Mucosa of rectum (tissue), 2 donors: ENCODE results near the gene AK5.

ENCODE experiments used
- H3K27ac ChIP-seq, 2 donors: one replicate each; pipeline ENCODE4 v1.7.0; 2013; ENCODE audit warnings: inconsistent platforms in 2 of 2, low read depth in 2 of 2, low read length in 2 of 2
- H3K27me3 ChIP-seq, 2 donors: one replicate each; pipeline ENCODE4 v1.7.0; 2013; ENCODE audit warnings: low read length in 2 of 2; ENCODE audit not compliant: control insufficient read depth in 2 of 2, insufficient read depth in 2 of 2
- H3K36me3 ChIP-seq, 2 donors: one replicate each; pipeline ENCODE4 v1.7.0; 2013; ENCODE audit warnings: low read length in 2 of 2; ENCODE audit not compliant: control insufficient read depth in 2 of 2, insufficient read depth in 2 of 2
- H3K4me1 ChIP-seq, 2 donors: one replicate each; pipeline ENCODE4 v1.7.0; 2013; ENCODE audit warnings: low read length in 2 of 2, mild to moderate bottlenecking in 1 of 2; ENCODE audit not compliant: control insufficient read depth in 2 of 2, insufficient read depth in 2 of 2
- H3K4me3 ChIP-seq, 2 donors: one replicate each; pipeline ENCODE4 v1.7.0; 2013; ENCODE audit warnings: low read length in 2 of 2
- H3K9ac ChIP-seq, 2 donors: one replicate each; pipeline ENCODE4 v1.7.0; 2013; ENCODE audit warnings: low read length in 2 of 2, low read depth in 1 of 2, mild to moderate bottlenecking in 1 of 2
- H3K9me3 ChIP-seq, 2 donors: one replicate each; pipeline ENCODE4 v1.7.0; 2013; ENCODE audit warnings: low read length in 2 of 2; ENCODE audit not compliant: control insufficient read depth in 2 of 2
- donor health status: healthy.
- donor health status: Normal muscosa, but diverticular disease.

Gene AK5

GRCh38 chr1:77589231-77589630 is 307.4 kb downstream of the AK5 start:
- Histone ChIP-seq H3K27ac (no peak overlapping the region), H3K27me3 (no peaks in the 10 kb centered on the region), H3K9ac (no peak overlapping the region), H3K4me1 (no peaks in the 10 kb centered on the region), H3K36me3 (peaks cover 0 to 6% of the 10 kb centered on the region in 2 donors), H3K4me3 (no peak overlapping the region), H3K9me3 (no peaks in the 10 kb centered on the region)

- H3K36me3 ChIP-seq, result peaks cover 0 to 6% of the 10 kb centered on the region in 2 donors
- no peaks in the 10 kb centered on the region for H3K9me3 ChIP-seq
- no peaks in the 10 kb centered on the region for H3K27me3 ChIP-seq
- no peak overlapping the region for H3K9ac ChIP-seq
- no peak overlapping the region for H3K4me3 ChIP-seq
- H3K27ac ChIP-seq, result no peak overlapping the region
- no peaks in the 10 kb centered on the region for H3K4me1 ChIP-seq
These were observed 308.8 kb downstream of the AK5 start for GRCh38 chr1:77590651-77591050.

GRCh38 chr1:77592906-77593305 is 311.1 kb downstream of the AK5 start:
- no peak overlapping the region for H3K9ac ChIP-seq
- H3K27me3 ChIP-seq, result no peaks in the 10 kb centered on the region
- H3K36me3 ChIP-seq, result peaks cover 3% of the 10 kb centered on the region in 2 donors
- H3K4me1 ChIP-seq, result no peaks in the 10 kb centered on the region
- H3K27ac ChIP-seq, result no peak overlapping the region
- H3K4me3 ChIP-seq, result no peak overlapping the region
- H3K9me3 ChIP-seq, result no peaks in the 10 kb centered on the region

- Histone ChIP-seq H3K27ac (no peak overlapping the region), H3K9ac (no peak overlapping the region), H3K9me3 (no peaks in the 10 kb centered on the region), H3K36me3 (peaks cover 3% of the 10 kb centered on the region in 2 donors), H3K4me3 (no peak overlapping the region), H3K27me3 (no peaks in the 10 kb centered on the region), H3K4me1 (no peaks in the 10 kb centered on the region)
These were observed 312.7 kb downstream of the AK5 start for GRCh38 chr1:77594366-77595112.

GRCh38 chr1:77597310-77597709 is 315.5 kb downstream of the AK5 start:
- H3K4me3 ChIP-seq, result no peak overlapping the region
- no peak overlapping the region for H3K27ac ChIP-seq
- no peak overlapping the region for H3K9ac ChIP-seq
- H3K9me3 ChIP-seq, result no peaks in the 10 kb centered on the region
- H3K4me1 ChIP-seq, result no peaks in the 10 kb centered on the region
- peaks cover 3% of the 10 kb centered on the region in 2 donors for H3K36me3 ChIP-seq
- no peaks in the 10 kb centered on the region for H3K27me3 ChIP-seq

GRCh38 chr1:77605246-77606026 is 323.6 kb downstream of the AK5 start:
- Histone ChIP-seq H3K9me3 (peaks cover 5 to 10% of the 10 kb centered on the region in 2 donors), H3K36me3 (peaks cover 3 to 7% of the 10 kb centered on the region in 2 donors), H3K4me1 (no peaks in the 10 kb centered on the region), H3K4me3 (no peak overlapping the region), H3K27me3 (no peaks in the 10 kb centered on the region), H3K9ac (no peak overlapping the region), H3K27ac (no peak overlapping the region)

GRCh38 chr1:77608893-77609292 is 327.1 kb downstream of the AK5 start:
- no peak overlapping the region for H3K4me3 ChIP-seq
- peaks cover 5 to 10% of the 10 kb centered on the region in 2 donors for H3K9me3 ChIP-seq
- no peaks in the 10 kb centered on the region for H3K27me3 ChIP-seq
- H3K27ac ChIP-seq, result no peak overlapping the region
- peaks cover 3 to 7% of the 10 kb centered on the region in 2 donors for H3K36me3 ChIP-seq
- H3K4me1 ChIP-seq, result no peaks in the 10 kb centered on the region
- H3K9ac ChIP-seq, result no peak overlapping the region
